CD4-positive, alpha-beta T cell treated with Interleukin-6 at 100 ng/mL for 8 hours (primary cell): ENCODE measurements around the gene PIGK.
A peak's percentile ranks its signal among the peaks of the same experiment; 100 is the strongest.
"Not testable (repeated sequence)": the region's sequence is repeated elsewhere in the genome, so short reads cannot be mapped to it uniquely, and the experiment has no call there.

Experiments used
- DNase-seq: peaks from one replicate; pipeline ENCODE4 v3.0.0-alpha.2; 2020; ENCODE audit warnings: mixed read lengths, low spot score

PIGK gene

DNA sequence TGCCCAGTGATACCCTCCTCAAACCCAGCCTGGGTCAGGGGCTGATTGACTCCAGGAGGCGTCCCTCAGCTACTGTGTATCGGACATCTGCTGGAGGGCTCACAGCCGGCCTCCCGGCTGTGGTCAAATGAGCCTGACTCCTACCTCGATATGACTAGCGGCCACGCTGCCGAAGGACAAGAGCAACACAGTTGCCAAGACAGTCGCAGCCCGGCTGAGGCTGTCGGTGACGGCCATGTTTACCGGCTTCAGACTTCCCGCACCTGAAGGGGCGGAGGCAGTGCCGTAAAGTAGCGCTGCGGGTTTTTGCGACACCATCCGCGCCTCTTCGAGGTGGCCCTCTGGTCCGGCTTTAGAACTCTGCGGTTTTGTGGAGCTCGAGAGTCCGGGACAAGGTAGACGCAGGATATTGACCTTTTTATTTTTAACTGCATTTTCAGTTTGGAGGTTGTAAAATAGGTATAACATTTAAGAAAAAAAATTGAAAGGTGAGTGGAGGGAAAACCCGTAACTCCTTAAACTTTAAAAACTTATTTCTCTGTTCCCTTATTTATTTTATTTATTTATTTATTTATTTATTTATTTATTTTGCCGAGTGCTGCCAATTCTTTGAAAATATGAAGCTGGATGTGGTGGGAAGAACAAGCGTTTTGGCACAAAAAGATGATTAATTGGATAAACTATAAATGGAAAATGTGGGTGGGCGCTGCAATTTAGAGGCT, at the start of gene PIGK:
Gene PIGK, minus strand, starts transcription at position 265 of the 722 bp plus-strand sequence. Its CDS starts 28 bp downstream, at position 237.
- DNase-seq, result peak; percentile 86

GRCh38 chr1:77267035-77267434, 47.8 kb upstream of the PIGK start:
- DNase-seq, result no peak

DNA sequence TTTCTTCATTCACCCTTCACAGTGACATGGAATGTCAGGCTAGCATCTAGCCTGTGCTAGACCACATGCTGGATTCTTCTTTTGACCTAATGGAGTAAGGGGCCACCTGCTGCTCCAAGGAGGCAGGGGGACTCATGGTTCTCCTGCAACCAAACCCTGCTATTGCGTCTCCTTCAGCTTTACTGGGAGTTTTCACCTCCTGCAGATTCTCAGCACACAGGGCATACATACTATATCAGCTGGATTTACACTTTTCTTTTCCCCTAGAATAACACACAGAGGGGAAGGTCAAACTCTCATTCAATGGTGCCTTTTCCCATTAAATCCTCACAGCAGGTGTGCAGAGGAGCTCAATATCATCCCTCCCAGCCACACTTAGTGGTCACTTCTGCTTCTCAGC, 46.0 kb upstream of the PIGK start:
- no peak for DNase-seq

GRCh38 chr1:77263708-77264107, 44.5 kb upstream of the PIGK start:
- DNase-seq, result no peak

GRCh38 chr1:77253211-77253610, 34.0 kb upstream of the PIGK start:
- no peak for DNase-seq

- DNase-seq, result no peak
These were observed 30.9 kb upstream of the PIGK start for GRCh38 chr1:77250126-77250525.

- DNase-seq, result no peak
These were observed 26.6 kb upstream of the PIGK start for GRCh38 chr1:77245830-77246229.

DNA sequence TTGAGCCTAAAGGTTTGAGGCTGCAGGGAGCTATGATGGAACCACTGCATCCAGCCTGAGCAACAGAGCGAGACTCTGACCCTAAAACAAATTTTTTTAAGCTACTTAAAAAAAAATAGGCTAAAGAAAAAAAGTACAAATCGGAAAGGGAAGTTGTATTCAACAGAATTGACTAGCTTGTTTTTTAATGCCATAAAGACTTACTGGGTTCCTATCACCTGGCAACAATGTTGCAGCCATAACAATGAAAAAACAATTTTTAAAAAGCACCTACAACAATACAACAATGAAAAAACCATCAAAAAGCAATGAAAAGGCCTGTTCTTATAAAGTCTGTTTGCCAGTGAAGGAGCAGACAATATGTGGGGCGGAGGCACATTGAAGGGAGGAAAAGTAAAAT, 20.1 kb upstream of the PIGK start:
- DNase-seq, result no peak

DNA sequence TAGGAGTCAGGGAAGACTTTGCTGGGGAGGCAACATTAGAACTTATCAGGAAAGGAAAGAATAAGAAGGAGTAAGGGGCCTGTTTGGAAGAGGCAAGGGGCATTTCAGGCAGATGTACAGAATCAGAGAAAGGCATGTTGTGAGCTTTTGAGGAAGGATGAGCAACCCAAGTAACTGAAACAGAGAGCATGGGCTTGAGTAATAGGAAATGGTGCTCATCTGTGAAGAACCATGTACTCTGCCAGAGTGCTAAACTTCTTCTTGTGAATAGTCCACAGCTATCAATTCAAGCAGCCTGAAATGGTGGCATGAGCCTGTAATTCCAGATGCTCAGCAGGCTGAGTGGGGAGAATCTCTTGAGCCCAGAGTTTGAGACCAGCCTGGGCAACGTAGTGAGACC, 19.2 kb upstream of the PIGK start:
- no peak for DNase-seq

DNA sequence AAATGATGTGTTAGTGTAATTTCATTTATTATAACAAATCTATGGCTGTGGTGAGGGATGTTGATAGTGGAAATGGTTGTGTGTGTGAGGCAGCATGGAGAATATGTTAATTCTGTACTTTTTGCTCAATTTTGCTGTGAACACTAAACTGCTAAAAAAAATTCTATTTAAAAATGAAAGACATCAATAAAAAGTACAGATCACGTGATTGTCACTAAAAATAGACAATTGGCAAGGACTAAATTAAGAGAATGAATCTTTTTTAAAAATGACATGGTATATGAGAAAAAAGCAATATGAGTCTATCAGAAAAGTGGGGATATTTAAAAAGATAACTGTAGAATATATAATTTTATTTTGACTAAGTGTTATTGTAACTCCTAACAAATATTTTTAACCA, 15.7 kb upstream of the PIGK start:
- no peak for DNase-seq

DNA sequence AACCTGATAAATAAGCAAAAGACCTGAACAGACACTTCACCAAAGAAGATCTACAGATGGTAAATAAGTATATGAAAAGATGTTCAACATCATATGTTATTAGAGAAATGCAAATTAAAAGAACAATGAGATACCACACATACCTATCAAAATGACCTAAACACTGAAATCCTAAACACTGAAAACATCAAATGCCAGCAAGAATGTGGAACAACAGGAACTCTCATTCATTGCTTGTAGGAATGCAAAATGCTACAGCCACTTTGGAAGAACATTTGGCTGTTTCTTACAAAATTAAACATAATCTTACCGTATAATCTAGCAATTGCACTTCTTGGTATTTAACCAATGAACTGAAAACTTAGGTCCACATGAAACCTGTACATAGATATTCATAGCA, 14.9 kb upstream of the PIGK start:
- no peak for DNase-seq

DNA sequence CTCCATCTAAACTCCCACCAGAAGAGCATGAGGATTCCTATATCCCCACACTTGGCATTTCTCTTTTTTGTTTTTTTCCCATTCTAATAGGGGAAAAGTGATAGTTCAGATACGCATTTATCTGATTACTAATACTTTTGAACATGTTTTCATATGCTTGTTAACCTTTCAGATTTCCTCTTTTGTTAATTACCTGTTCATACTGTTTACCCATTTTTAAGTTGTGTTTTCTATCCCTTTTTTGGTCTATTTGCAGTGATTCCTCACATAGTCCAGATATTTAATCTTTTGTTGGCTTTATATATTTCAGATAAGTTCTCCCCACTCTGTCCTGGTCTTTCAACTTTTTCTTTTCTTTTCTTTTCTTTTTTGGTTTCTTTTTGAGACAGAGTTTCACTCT, 13.6 kb upstream of the PIGK start:
- no peak for DNase-seq

GRCh38 chr1:77230051-77230450, 10.8 kb upstream of the PIGK start:
- DNase-seq, result no peak

GRCh38 chr1:77228836-77229235, 9.6 kb upstream of the PIGK start:
- DNase-seq, result no peak

GRCh38 chr1:77227381-77227780, 8.2 kb upstream of the PIGK start:
- DNase-seq, result no peak

GRCh38 chr1:77222496-77222895, 3.3 kb upstream of the PIGK start:
- DNase-seq, result no peak

DNA sequence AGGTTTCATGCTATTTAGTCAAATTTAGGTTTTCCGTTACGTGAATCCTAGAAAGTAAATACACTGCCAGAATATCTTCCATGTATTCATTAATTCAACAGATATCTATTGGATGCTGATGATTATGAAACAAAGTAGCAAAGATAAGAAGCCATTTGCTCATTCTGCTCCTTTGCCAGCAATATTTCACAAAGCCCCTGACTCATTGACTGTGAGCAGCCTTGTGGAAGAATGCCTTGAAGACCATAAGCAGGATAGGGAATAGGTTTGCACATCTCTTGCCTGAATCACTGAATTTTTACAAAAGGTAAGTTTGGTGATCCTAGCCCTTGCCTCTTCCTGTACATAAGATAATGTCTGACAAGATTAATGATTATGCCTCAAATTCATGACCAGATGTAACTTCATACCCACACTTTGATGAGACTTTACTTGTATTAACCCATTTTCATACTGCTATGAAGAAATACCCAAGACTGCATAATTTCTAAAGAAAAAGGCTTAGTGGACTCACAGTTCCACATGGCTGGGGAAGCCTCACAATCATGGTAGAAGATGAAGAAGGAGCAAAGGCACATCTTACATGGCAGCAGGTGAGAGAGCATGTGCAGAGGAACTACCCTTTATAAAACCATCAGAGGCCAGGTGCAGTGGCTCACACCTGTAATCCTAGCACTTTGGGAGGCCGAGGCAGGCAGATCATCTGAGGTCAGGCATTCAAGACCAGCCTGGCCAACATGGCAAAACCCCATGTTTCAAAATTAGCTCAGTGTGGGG, 1.6 kb upstream of the PIGK start:
- DNase-seq, result no peak

- DNase-seq, result no peak
These were observed 609 bp downstream of the PIGK start for GRCh38 chr1:77218477-77219165.

DNA sequence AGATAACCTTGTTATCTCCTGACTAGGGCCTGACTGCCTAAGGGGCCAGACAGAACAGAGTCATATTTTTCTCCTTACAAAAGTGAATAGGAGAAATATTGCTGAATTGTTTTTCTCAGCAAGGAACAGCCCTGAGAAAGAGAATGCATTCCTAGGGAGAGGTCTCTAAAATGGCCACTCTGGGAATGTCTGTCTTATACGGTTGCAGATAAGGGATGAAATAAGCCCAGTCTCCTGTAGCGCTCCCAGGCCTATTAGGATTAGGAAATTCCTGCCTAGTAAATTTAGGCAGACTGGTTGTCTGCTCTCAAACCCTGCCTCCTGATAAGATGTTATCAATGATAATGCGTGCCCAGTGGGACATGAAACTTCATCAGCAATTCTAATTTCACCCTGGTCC, 15.2 kb downstream of the PIGK start:
- DNase-seq, result not testable (repeated sequence)

- DNase-seq, result no peak
These were observed 16.5 kb downstream of the PIGK start for GRCh38 chr1:77202751-77203150.

GRCh38 chr1:77200806-77201205, 18.4 kb downstream of the PIGK start:
- no peak for DNase-seq

DNA sequence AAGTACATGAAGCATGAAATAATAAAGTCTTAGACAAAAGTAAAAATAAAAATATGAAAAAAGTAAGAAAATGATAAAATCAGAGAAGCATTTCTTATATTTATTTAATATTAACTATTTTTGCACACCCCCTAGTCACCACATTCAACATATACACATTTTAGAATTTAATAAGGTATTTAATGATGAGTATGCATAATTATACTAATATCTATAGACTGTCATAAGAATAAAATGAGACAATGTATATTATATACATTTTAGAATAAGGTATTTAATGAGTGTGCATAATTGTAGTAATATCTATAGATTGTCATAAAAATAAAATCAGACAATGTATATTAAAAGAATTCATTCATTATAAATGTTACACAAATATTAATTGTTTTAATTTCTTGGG, 18.9 kb downstream of the PIGK start:
- DNase-seq, result no peak

DNA sequence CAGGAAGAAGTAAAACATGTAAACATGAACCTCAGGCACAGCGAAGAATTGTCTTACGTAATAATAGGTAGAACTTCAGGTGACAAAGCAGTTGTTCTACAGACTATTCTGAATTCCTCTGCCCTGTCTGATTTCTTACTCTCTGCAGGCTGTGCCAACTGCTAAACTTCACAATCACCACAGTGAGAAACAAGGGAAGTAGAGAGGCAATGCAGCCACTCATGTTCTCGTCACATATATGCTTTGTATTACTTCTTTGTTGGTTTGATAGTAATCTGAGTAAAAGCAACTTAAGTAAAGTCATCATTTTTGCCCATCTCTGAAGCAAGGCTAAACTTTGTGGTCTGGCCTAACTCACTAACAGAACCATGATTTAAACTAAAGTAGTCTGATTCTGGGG, 21.9 kb downstream of the PIGK start:
- DNase-seq, result no peak
